ENCODE measurements around the gene SLC6A5. TPM values are rescaled to one million over a fixed set of nuclear protein-coding genes. Genes with fewer than 3 reads are reported as not detected.

The SLC6A5 gene
- total RNA-seq, 1 donor from 2014 or later, result not detected

- Mint-ChIP-seq H3K27me3 (peaks cover 4% of the 10 kb centered on the region), H3K4me1 (no peaks in the 10 kb centered on the region), H3K4me3 (no peak overlapping the region), H3K9me3 (no peaks in the 10 kb centered on the region), H3K36me3 (ENCODE audit: low read depth) (no peaks in the 10 kb centered on the region), H3K27ac (no peak overlapping the region)
- no peak for DNase-seq
- intact Hi-C loops (cut with micrococcal nuclease), result no loop called here
Measured at GRCh38 chr11:20620988-20621387, 21.6 kb downstream of the SLC6A5 start.

- DNase-seq, result no peak
- Mint-ChIP-seq H3K4me1 (no peaks in the 10 kb centered on the region), H3K9me3 (no peaks in the 10 kb centered on the region), H3K4me3 (no peak overlapping the region), H3K27ac (no peak overlapping the region), H3K36me3 (ENCODE audit: low read depth) (no peaks in the 10 kb centered on the region), H3K27me3 (peaks cover 4% of the 10 kb centered on the region)
- intact Hi-C loops (cut with micrococcal nuclease), result no loop called here
Measured at GRCh38 chr11:20621679-20622078, 22.3 kb downstream of the SLC6A5 start.

GRCh38 chr11:20623252-20623651 is 23.8 kb downstream of the SLC6A5 start:
- no peaks in the 10 kb centered on the region for H3K9me3 Mint-ChIP-seq
- H3K4me3 Mint-ChIP-seq, result no peak overlapping the region
- no peak overlapping the region for H3K27ac Mint-ChIP-seq
- DNase-seq, result no peak
- H3K27me3 Mint-ChIP-seq, result peaks cover 3% of the 10 kb centered on the region
- no peaks in the 10 kb centered on the region for H3K36me3 Mint-ChIP-seq (ENCODE audit: low read depth)
- intact Hi-C loops (cut with micrococcal nuclease), result no loop called here
- H3K4me1 Mint-ChIP-seq, result no peaks in the 10 kb centered on the region

- H3K36me3 Mint-ChIP-seq (ENCODE audit: low read depth), result no peaks in the 10 kb centered on the region
- no peaks in the 10 kb centered on the region for H3K4me1 Mint-ChIP-seq
- H3K27ac Mint-ChIP-seq, result no peak overlapping the region
- intact Hi-C loops (cut with micrococcal nuclease), result no loop called here
- no peak for DNase-seq
- peaks cover 3% of the 10 kb centered on the region for H3K27me3 Mint-ChIP-seq
- H3K4me3 Mint-ChIP-seq, result no peak overlapping the region
- H3K9me3 Mint-ChIP-seq, result no peaks in the 10 kb centered on the region
Measured at GRCh38 chr11:20626279-20626678, 26.9 kb downstream of the SLC6A5 start.

GRCh38 chr11:20627026-20627425 is 27.6 kb downstream of the SLC6A5 start:
- peaks cover 3% of the 10 kb centered on the region for H3K27me3 Mint-ChIP-seq
- no peak overlapping the region for H3K4me3 Mint-ChIP-seq
- DNase-seq, result no peak
- H3K9me3 Mint-ChIP-seq, result no peaks in the 10 kb centered on the region
- H3K27ac Mint-ChIP-seq, result no peak overlapping the region
- no peaks in the 10 kb centered on the region for H3K4me1 Mint-ChIP-seq
- intact Hi-C loops (cut with micrococcal nuclease), result no loop called here
- no peaks in the 10 kb centered on the region for H3K36me3 Mint-ChIP-seq (ENCODE audit: low read depth)

GRCh38 chr11:20627701-20628100 is 28.3 kb downstream of the SLC6A5 start:
- no peaks in the 10 kb centered on the region for H3K9me3 Mint-ChIP-seq
- H3K36me3 Mint-ChIP-seq (ENCODE audit: low read depth), result no peaks in the 10 kb centered on the region
- no peak overlapping the region for H3K4me3 Mint-ChIP-seq
- peaks cover 3% of the 10 kb centered on the region for H3K27me3 Mint-ChIP-seq
- H3K4me1 Mint-ChIP-seq, result no peaks in the 10 kb centered on the region
- intact Hi-C loops (cut with micrococcal nuclease), result no loop called here
- no peak overlapping the region for H3K27ac Mint-ChIP-seq
- no peak for DNase-seq

GRCh38 chr11:20631519-20632168 is 32.2 kb downstream of the SLC6A5 start:
- H3K27me3 Mint-ChIP-seq, result no peaks in the 10 kb centered on the region
- intact Hi-C loops (cut with micrococcal nuclease), result no loop called here
- H3K27ac Mint-ChIP-seq, result no peak overlapping the region
- H3K4me3 Mint-ChIP-seq, result no peak overlapping the region
- no peaks in the 10 kb centered on the region for H3K9me3 Mint-ChIP-seq
- no peaks in the 10 kb centered on the region for H3K36me3 Mint-ChIP-seq (ENCODE audit: low read depth)
- H3K4me1 Mint-ChIP-seq, result no peaks in the 10 kb centered on the region
- DNase-seq, result no peak

- Mint-ChIP-seq H3K27me3 (no peaks in the 10 kb centered on the region), H3K36me3 (ENCODE audit: low read depth) (no peaks in the 10 kb centered on the region), H3K4me1 (no peaks in the 10 kb centered on the region), H3K27ac (no peak overlapping the region), H3K4me3 (no peak overlapping the region), H3K9me3 (no peaks in the 10 kb centered on the region)
- DNase-seq, result no peak
- intact Hi-C loops (cut with micrococcal nuclease), result no loop called here
Measured at GRCh38 chr11:20632169-20632532, 32.7 kb downstream of the SLC6A5 start.

GRCh38 chr11:20634044-20634443 is 34.6 kb downstream of the SLC6A5 start:
- Mint-ChIP-seq H3K4me3 (no peak overlapping the region), H3K36me3 (ENCODE audit: low read depth) (no peaks in the 10 kb centered on the region), H3K4me1 (no peaks in the 10 kb centered on the region), H3K27me3 (peaks cover 3% of the 10 kb centered on the region), H3K27ac (no peak overlapping the region), H3K9me3 (no peaks in the 10 kb centered on the region)
- intact Hi-C loops (cut with micrococcal nuclease), result no loop called here
- no peak for DNase-seq

GRCh38 chr11:20634781-20635180 is 35.4 kb downstream of the SLC6A5 start:
- Mint-ChIP-seq H3K9me3 (no peaks in the 10 kb centered on the region), H3K27me3 (peaks cover 3% of the 10 kb centered on the region), H3K4me1 (no peaks in the 10 kb centered on the region), H3K36me3 (ENCODE audit: low read depth) (no peaks in the 10 kb centered on the region), H3K4me3 (no peak overlapping the region), H3K27ac (no peak overlapping the region)
- DNase-seq, result no peak
- intact Hi-C loops (cut with micrococcal nuclease), result no loop called here

- Mint-ChIP-seq H3K4me1 (no peaks in the 10 kb centered on the region), H3K4me3 (no peak overlapping the region), H3K27me3 (peaks cover 6% of the 10 kb centered on the region), H3K9me3 (no peaks in the 10 kb centered on the region), H3K27ac (no peak overlapping the region), H3K36me3 (ENCODE audit: low read depth) (no peaks in the 10 kb centered on the region)
- intact Hi-C loops (cut with micrococcal nuclease), result no loop called here
- DNase-seq, result no peak
Measured at GRCh38 chr11:20638074-20638473, 38.7 kb downstream of the SLC6A5 start.

GRCh38 chr11:20639688-20640087 is 40.3 kb downstream of the SLC6A5 start:
- Mint-ChIP-seq H3K9me3 (no peaks in the 10 kb centered on the region), H3K4me3 (no peak overlapping the region), H3K36me3 (ENCODE audit: low read depth) (no peaks in the 10 kb centered on the region), H3K27me3 (peaks cover 6% of the 10 kb centered on the region), H3K4me1 (no peaks in the 10 kb centered on the region), H3K27ac (no peak overlapping the region)
- DNase-seq, result no peak
- intact Hi-C loops (cut with micrococcal nuclease), result no loop called here

- no peak overlapping the region for H3K27ac Mint-ChIP-seq
- H3K36me3 Mint-ChIP-seq (ENCODE audit: low read depth), result no peaks in the 10 kb centered on the region
- intact Hi-C loops (cut with micrococcal nuclease), result no loop called here
- H3K4me1 Mint-ChIP-seq, result no peaks in the 10 kb centered on the region
- no peak overlapping the region for H3K4me3 Mint-ChIP-seq
- DNase-seq, result no peak
- H3K27me3 Mint-ChIP-seq, result peaks cover 6% of the 10 kb centered on the region
- H3K9me3 Mint-ChIP-seq, result no peaks in the 10 kb centered on the region
Measured at GRCh38 chr11:20640401-20640800, 41.0 kb downstream of the SLC6A5 start.

GRCh38 chr11:20644360-20644759 is 45.0 kb downstream of the SLC6A5 start:
- Mint-ChIP-seq H3K4me1 (no peaks in the 10 kb centered on the region), H3K9me3 (no peaks in the 10 kb centered on the region), H3K4me3 (no peak overlapping the region), H3K27me3 (peaks cover 3% of the 10 kb centered on the region), H3K36me3 (ENCODE audit: low read depth) (no peaks in the 10 kb centered on the region), H3K27ac (no peak overlapping the region)
- DNase-seq, result no peak
- intact Hi-C loops (cut with micrococcal nuclease), result no loop called here

- Mint-ChIP-seq H3K27ac (no peak overlapping the region), H3K27me3 (no peaks in the 10 kb centered on the region), H3K4me1 (no peaks in the 10 kb centered on the region), H3K36me3 (ENCODE audit: low read depth) (no peaks in the 10 kb centered on the region), H3K9me3 (no peaks in the 10 kb centered on the region), H3K4me3 (no peak overlapping the region)
- intact Hi-C loops (cut with micrococcal nuclease), result loop anchor here (1.0 to 5.0 kb wide), 2 partner anchors 24 to 1654 kb away; no protein-coding TSS in a partner anchor
- DNase-seq, result peak; percentile 81
Measured at GRCh38 chr11:20647976-20648565, 48.7 kb downstream of the SLC6A5 start.
